CD4-positive, alpha-beta memory T cell (primary cell): ENCODE measurements around the gene HEPN1. TPM values are rescaled to one million over a fixed set of nuclear protein-coding genes. Genes with fewer than 3 reads are reported as not detected.

Experiments
- CTCF ChIA-PET: fragments of 350-600 bp; sonication (Branson Sonifier 250); formaldehyde crosslinking; loops from one replicate; lab custom pipeline; 2021; ENCODE audit warnings: inconsistent platforms; ENCODE audit not compliant: partially characterized antibody; lab: Charles Lee
- POLR2A ChIA-PET: fragments of 350-600 bp; sonication (Branson Sonifier 250); formaldehyde crosslinking; loops from one replicate; lab custom pipeline; 2021; ENCODE audit not compliant: partially characterized antibody; lab: Charles Lee
- DNase-seq, 5 donors: peaks; one replicate each; pipeline versions ENCODE4 v3.0.0 to v3.0.0-alpha.2; 2020 to 2022; ENCODE audit warnings: mixed read lengths in 1 of 5
- H3K27ac ChIP-seq: one replicate; pipeline ENCODE4 v1.7.0; 2013; ENCODE audit warnings: low read depth, low read length
- H3K27me3 ChIP-seq: 2 replicates; pipeline ENCODE4 v1.7.0; 2013; ENCODE audit warnings: mild to moderate bottlenecking, low read length, moderate library complexity; ENCODE audit not compliant: insufficient read depth
- H3K36me3 ChIP-seq: 2 replicates; pipeline ENCODE4 v1.7.0; 2013; ENCODE audit warnings: mild to moderate bottlenecking, low read length, moderate library complexity; ENCODE audit not compliant: insufficient read depth
- H3K4me1 ChIP-seq: 2 replicates; pipeline ENCODE4 v1.7.0; 2013; ENCODE audit warnings: mild to moderate bottlenecking, low read length, moderate library complexity; ENCODE audit not compliant: insufficient read depth
- H3K4me3 ChIP-seq, 2 donors: one replicate each; pipeline ENCODE4 v1.7.0; 2013; ENCODE audit warnings: low read length in 2 of 2, mild to moderate bottlenecking in 1 of 2
- H3K9me3 ChIP-seq, 2 donors: one replicate each; pipeline ENCODE4 v1.7.0; 2013; ENCODE audit warnings: low read length in 2 of 2, control low read depth in 1 of 2; ENCODE audit not compliant: control insufficient read depth in 1 of 2
- H3K27ac Mint-ChIP-seq, 7 donors: one replicate each; pipeline ENCODE4 v1.8.0; 2020 to 2021; ENCODE audit warnings: mixed read lengths in 7 of 7, mild to moderate bottlenecking in 6 of 7, inconsistent platforms in 3 of 7, moderate library complexity in 3 of 7
- H3K27me3 Mint-ChIP-seq, 2 donors: one replicate each; pipeline ENCODE4 v1.8.0; 2020 to 2021; ENCODE audit warnings: mixed read lengths in 2 of 2
- H3K36me3 Mint-ChIP-seq, 2 donors: one replicate each; pipeline ENCODE4 v1.8.0; 2020 to 2021; ENCODE audit warnings: mixed read lengths in 2 of 2, inconsistent platforms in 1 of 2, mild to moderate bottlenecking in 1 of 2
- H3K4me1 Mint-ChIP-seq, 4 donors: one replicate each; pipeline ENCODE4 v1.8.0; 2020 to 2021; ENCODE audit warnings: mixed read lengths in 4 of 4, mild to moderate bottlenecking in 1 of 4
- H3K4me3 Mint-ChIP-seq, 8 donors: one replicate each; pipeline ENCODE4 v1.8.0; 2020 to 2021; ENCODE audit warnings: mixed read lengths in 8 of 8, mild to moderate bottlenecking in 7 of 8, moderate library complexity in 6 of 8, inconsistent platforms in 3 of 8
- H3K9me3 Mint-ChIP-seq, 8 donors: one replicate each; pipeline ENCODE4 v1.8.0; 2020 to 2021; ENCODE audit warnings: mixed read lengths in 8 of 8, mild to moderate bottlenecking in 5 of 8, inconsistent platforms in 3 of 8, moderate library complexity in 1 of 8
- intact Hi-C: fragments of 100-400 bp; cut with micrococcal nuclease; formaldehyde crosslinking; loops from one replicate; pipeline ENCODE4 v1.15.1; 2023
- polyA plus RNA-seq, 2 donors: library from polyadenylated mRNA; unstranded; fragments of 300-500 nt; fragmentation: Illumina TruSeq; gene quantifications; one replicate each; pipeline ENCODE4 v1.2.3, GENCODE V29; 2021
- total RNA-seq, 2 experiments: library from RNA; stranded (reverse); gene quantifications; one replicate each; pipeline ENCODE4 v1.2.3, GENCODE V29; 2021

HEPN1 gene
- total and polyA plus RNA-seq, 4 experiments from 2014 or later, result not detected

DNA sequence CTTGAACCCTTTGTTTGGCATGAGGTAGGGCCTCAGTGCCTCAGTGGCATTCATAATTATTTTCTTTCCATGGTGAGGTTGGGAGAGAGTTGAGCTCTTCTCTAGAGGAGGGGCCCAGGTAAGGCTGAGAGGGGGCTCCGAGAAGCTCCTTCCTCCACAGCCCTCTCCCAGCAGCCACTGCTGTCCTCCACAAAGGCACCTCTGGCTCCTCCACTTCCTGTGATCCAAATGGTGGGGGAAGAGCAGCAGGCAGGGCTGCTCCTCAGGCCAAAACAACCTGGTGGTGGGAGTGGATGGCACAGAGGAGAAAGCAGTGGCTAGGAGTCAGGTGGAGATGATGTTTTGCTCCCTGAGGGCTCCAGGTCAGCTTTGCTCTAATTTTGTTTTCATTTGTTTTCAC is 34.7 kb upstream of the HEPN1 start:
- ChIA-PET CTCF (no interaction called here), POLR2A (no interaction called here)
- Histone ChIP-seq H3K4me1 (no peaks in the 10 kb centered on the region), H3K27ac (no peak overlapping the region), H3K9me3 (no peaks in the 10 kb centered on the region), H3K4me3 (no peak overlapping the region), H3K36me3 (no peaks in the 10 kb centered on the region), H3K27me3 (no peaks in the 10 kb centered on the region)
- H3K27me3 Mint-ChIP-seq, result peaks cover 1 to 6% of the 10 kb centered on the region in 2 donors
- H3K4me1 Mint-ChIP-seq, result no peaks in the 10 kb centered on the region
- intact Hi-C loops, result no loop called here
- H3K4me3 Mint-ChIP-seq, result no peak overlapping the region
- no peak overlapping the region for H3K27ac Mint-ChIP-seq
- no peak for DNase-seq
- no peaks in the 10 kb centered on the region for H3K9me3 Mint-ChIP-seq
- H3K36me3 Mint-ChIP-seq, result no peaks in the 10 kb centered on the region

DNA sequence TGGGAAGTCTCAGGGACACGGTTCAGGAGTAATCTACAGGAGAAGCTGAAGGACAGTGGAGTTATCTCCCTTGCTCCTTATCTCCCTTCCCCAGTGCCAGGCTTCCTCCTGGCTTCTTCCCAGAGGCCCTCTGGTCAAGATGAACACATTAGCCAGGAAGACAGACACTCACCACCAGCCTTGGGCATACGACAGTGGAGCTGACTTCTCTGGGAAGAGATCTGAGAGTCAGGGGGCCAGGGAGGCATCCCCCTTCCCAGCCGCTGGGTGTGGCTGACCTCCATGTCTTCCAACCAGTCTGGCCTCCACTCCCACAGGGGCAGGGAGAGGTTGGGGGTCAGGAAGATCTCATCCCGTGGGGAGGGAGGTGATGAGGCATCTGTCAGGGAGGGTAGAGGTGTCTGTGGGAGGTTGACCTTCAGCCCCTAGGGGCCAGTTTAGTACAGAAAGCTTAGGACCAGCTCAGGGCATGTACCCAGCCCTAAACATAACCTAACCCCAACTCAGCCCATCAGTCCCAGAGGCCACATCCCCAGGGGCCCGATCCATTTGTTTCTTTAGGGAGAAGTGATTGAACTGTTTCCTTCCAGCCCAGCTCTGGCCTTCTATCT is 34.1 kb upstream of the HEPN1 start:
- intact Hi-C loops, result no loop called here
- DNase-seq, result no peak
- H3K4me3 Mint-ChIP-seq, result no peak overlapping the region
- Histone ChIP-seq H3K27me3 (no peaks in the 10 kb centered on the region), H3K9me3 (no peaks in the 10 kb centered on the region), H3K36me3 (no peaks in the 10 kb centered on the region), H3K27ac (no peak overlapping the region), H3K4me3 (no peak overlapping the region), H3K4me1 (no peaks in the 10 kb centered on the region)
- ChIA-PET CTCF (interaction anchor here (4.9 kb wide), 1 partner anchor 9 kb away, joined by 22 read pairs; no protein-coding TSS in a partner anchor), POLR2A (no interaction called here)
- H3K27ac Mint-ChIP-seq, result no peak overlapping the region
- H3K4me1 Mint-ChIP-seq, result no peaks in the 10 kb centered on the region
- no peaks in the 10 kb centered on the region for H3K36me3 Mint-ChIP-seq
- peaks cover 1 to 6% of the 10 kb centered on the region in 2 donors for H3K27me3 Mint-ChIP-seq
- no peaks in the 10 kb centered on the region for H3K9me3 Mint-ChIP-seq

DNA sequence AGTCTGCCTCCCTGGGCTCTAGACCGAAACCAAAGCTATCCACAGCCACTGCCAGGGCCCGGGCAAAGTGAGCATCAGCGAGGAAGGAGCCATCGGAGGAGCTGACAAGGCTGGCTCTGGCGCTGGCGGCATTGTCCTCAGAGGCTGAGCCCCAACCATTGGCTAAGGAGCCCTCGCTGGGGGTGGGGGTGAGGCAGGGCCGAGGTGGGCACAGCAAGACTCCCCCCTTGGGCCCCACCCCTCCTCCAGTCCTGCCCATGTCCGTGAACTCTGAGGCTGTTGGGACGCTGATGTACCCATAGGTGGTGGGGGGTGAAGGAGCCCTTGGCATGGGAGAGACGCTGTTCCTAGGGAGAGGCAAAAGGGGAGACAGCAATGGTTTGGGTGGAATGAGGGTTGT is 32.6 kb upstream of the HEPN1 start:
- no peaks in the 10 kb centered on the region for H3K4me1 Mint-ChIP-seq
- intact Hi-C loops, result no loop called here
- no peak overlapping the region for H3K4me3 Mint-ChIP-seq
- no peak overlapping the region for H3K27ac Mint-ChIP-seq
- ChIA-PET CTCF (interaction anchor here (1.1 to 4.9 kb wide), 3 partner anchors 10 to 60 kb away, joined by 3 to 22 read pairs (median 6); no protein-coding TSS in a partner anchor), POLR2A (no interaction called here)
- no peaks in the 10 kb centered on the region for H3K9me3 ChIP-seq
- H3K4me3 ChIP-seq, result no peak overlapping the region
- no peaks in the 10 kb centered on the region for H3K4me1 ChIP-seq
- no peaks in the 10 kb centered on the region for H3K36me3 ChIP-seq
- H3K9me3 Mint-ChIP-seq, result no peaks in the 10 kb centered on the region
- no peaks in the 10 kb centered on the region for H3K27me3 ChIP-seq
- no peak for DNase-seq
- H3K36me3 Mint-ChIP-seq, result no peaks in the 10 kb centered on the region
- H3K27ac ChIP-seq, result no peak overlapping the region
- H3K27me3 Mint-ChIP-seq, result peaks cover 1 to 8% of the 10 kb centered on the region in 2 donors

DNA sequence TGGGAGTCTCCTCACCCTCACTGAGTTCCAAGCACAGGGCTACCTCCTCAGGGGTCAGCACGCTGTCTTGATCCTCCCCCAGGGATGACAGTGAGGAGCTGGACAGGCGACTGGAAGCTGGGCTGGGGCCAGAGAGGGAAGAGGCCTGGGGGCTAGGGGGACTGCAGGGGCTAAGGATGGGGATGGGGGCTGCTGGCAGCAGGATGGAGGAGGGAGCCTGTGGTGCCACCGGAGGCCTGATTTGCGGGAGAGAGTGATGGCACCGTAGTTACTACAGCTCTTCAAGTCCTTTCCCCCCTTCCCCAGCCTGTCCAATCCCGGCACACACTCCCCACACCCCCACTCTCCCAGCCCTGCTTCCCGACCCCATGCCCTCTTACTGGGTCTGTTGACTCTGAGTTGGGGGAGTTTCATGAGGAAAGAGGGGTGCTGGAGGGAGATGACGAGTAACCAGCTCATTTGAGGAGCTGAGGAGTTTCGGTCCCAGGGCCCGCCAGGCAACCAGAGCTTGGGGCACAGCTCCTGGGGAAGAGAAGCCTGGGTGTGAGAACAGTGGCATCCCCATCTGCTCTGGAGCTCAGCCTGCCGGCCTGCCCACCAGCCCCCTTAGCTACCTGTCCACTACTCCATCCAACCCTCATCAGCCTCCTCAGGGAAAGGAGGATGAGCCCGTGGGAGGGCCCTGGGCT is 31.9 kb upstream of the HEPN1 start:
- no peaks in the 10 kb centered on the region for H3K36me3 ChIP-seq
- intact Hi-C loops, result no loop called here
- no peaks in the 10 kb centered on the region for H3K27me3 ChIP-seq
- no peak for DNase-seq
- POLR2A ChIA-PET, result no interaction called here
- H3K4me3 Mint-ChIP-seq, result no peak overlapping the region
- no peak overlapping the region for H3K27ac Mint-ChIP-seq
- H3K4me1 ChIP-seq, result no peaks in the 10 kb centered on the region
- CTCF ChIA-PET, result interaction anchor here (1.1 to 4.9 kb wide), 3 partner anchors 11 to 61 kb away, joined by 3 to 22 read pairs (median 6); no protein-coding TSS in a partner anchor
- no peaks in the 10 kb centered on the region for H3K9me3 Mint-ChIP-seq
- peaks cover 1 to 8% of the 10 kb centered on the region in 2 donors for H3K27me3 Mint-ChIP-seq
- no peak overlapping the region for H3K4me3 ChIP-seq
- H3K36me3 Mint-ChIP-seq, result no peaks in the 10 kb centered on the region
- H3K9me3 ChIP-seq, result no peaks in the 10 kb centered on the region
- no peak overlapping the region for H3K27ac ChIP-seq
- H3K4me1 Mint-ChIP-seq, result no peaks in the 10 kb centered on the region

DNA sequence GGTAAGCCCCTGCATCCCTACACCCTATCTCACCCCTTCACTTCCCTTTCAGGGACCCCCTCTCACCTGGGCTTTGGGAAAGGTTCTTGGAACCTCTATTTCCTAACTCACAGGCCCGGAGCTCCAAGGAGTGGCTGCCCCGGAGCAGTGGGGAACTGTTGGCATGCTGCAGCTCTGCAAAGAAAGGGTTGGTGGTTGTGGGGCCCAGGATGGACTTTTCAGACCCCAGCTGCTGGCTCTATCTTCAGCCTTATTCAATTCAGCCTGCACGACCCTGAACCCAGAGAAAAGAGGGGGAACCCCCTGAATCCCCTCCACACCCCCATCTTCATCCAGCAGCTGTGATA is 31.4 kb upstream of the HEPN1 start:
- CTCF ChIA-PET, result interaction anchor here (1.1 to 4.9 kb wide), 3 partner anchors 10 to 22 kb away, joined by 4 to 22 read pairs (median 6); no protein-coding TSS in a partner anchor
- Histone ChIP-seq H3K4me1 (no peaks in the 10 kb centered on the region), H3K4me3 (no peak overlapping the region), H3K27me3 (no peaks in the 10 kb centered on the region), H3K36me3 (no peaks in the 10 kb centered on the region), H3K27ac (no peak overlapping the region), H3K9me3 (no peaks in the 10 kb centered on the region)
- intact Hi-C loops, result no loop called here
- DNase-seq, result no peak
- H3K4me3 Mint-ChIP-seq, result no peak overlapping the region
- POLR2A ChIA-PET, result no interaction called here
- no peaks in the 10 kb centered on the region for H3K9me3 Mint-ChIP-seq
- peaks cover 3 to 8% of the 10 kb centered on the region in 2 donors for H3K27me3 Mint-ChIP-seq
- H3K27ac Mint-ChIP-seq, result no peak overlapping the region
- H3K4me1 Mint-ChIP-seq, result no peaks in the 10 kb centered on the region
- no peaks in the 10 kb centered on the region for H3K36me3 Mint-ChIP-seq

DNA sequence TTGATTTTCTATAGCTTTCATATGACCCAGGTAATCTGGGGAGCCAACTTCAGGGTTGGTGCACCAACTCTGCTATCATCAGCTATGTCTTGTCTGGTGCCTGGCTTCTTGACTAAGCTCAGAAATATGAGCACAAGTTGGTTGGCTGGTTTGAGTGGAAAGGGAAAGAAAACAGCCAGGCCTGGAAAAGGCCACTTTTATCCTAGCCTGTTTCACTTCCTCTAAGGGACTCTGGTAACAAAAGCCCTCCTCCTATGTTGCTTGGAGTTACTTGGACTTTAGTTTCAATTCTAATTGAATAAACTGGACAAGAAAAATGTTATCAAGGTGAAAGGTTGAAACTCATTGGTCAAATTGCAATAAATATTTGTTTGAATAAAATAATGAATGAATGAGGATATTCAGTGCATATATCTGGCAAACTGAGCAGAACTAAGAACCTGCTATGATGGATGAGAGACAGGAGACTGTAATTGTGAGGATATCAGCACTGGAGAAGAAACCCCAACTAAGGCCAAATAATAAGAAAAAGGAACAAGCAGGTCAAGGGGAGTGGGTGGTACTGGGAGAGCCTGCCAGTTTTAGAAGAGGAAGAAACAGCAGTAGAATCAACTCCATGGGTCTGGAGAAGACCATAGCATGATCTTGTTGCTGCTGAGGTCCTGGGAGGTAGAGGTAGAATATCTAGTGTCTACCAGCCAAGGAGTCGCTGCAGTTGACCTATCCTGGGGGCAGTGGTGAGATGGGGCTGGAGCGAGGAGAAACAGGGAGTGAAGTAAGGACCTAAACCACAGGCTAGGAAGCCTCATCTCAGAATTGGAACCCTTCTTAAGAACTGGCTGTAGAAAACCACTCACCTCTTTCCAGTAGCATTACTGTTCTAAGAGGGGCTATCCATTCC is 29.6 kb upstream of the HEPN1 start:
- ChIA-PET CTCF (interaction anchor here (1.3 to 4.9 kb wide), 2 partner anchors 13 kb away, joined by 7 to 22 read pairs; no protein-coding TSS in a partner anchor), POLR2A (no interaction called here)
- Histone ChIP-seq H3K9me3 (no peaks in the 10 kb centered on the region), H3K4me1 (no peaks in the 10 kb centered on the region), H3K36me3 (no peaks in the 10 kb centered on the region), H3K4me3 (no peak overlapping the region), H3K27me3 (no peaks in the 10 kb centered on the region), H3K27ac (no peak overlapping the region)
- H3K4me1 Mint-ChIP-seq, result no peaks in the 10 kb centered on the region
- H3K9me3 Mint-ChIP-seq, result no peaks in the 10 kb centered on the region
- peak overlapping the region in 1 of 7 donors; percentile 68 for H3K27ac Mint-ChIP-seq
- no peak overlapping the region for H3K4me3 Mint-ChIP-seq
- DNase-seq, result no peak
- H3K27me3 Mint-ChIP-seq, result peaks cover 3 to 6% of the 10 kb centered on the region in 2 donors
- no peaks in the 10 kb centered on the region for H3K36me3 Mint-ChIP-seq
- intact Hi-C loops, result no loop called here

DNA sequence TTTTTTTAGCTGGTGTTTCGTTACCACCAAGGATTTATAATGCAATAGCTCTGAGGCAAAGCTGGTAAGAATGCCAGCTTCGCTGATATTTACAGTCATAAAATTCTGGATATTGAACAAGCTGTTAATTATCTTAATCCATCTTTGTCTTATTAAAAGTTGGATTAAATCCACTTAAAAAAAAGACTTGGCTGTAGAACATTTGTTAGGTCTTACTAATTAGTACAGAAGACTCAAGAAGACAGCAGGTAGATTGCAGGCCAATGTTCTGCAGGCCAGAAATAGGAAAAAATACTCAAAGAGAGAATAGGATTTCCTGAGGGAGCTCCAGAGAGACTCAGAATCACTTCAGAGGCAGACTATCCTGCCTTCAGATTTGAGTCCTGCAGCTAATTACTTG is 28.9 kb upstream of the HEPN1 start:
- intact Hi-C loops, result no loop called here
- Mint-ChIP-seq H3K4me3 (no peak overlapping the region), H3K36me3 (no peaks in the 10 kb centered on the region), H3K9me3 (no peaks in the 10 kb centered on the region), H3K4me1 (no peaks in the 10 kb centered on the region), H3K27ac (no peak overlapping the region), H3K27me3 (peaks cover 3 to 6% of the 10 kb centered on the region in 2 donors)
- H3K4me1 ChIP-seq, result no peaks in the 10 kb centered on the region
- H3K27me3 ChIP-seq, result no peaks in the 10 kb centered on the region
- ChIA-PET POLR2A (no interaction called here), CTCF (interaction anchor here (1.3 kb wide), 1 partner anchor 14 kb away, joined by 7 read pairs; no protein-coding TSS in a partner anchor)
- H3K36me3 ChIP-seq, result no peaks in the 10 kb centered on the region
- H3K27ac ChIP-seq, result no peak overlapping the region
- no peaks in the 10 kb centered on the region for H3K9me3 ChIP-seq
- H3K4me3 ChIP-seq, result no peak overlapping the region
- DNase-seq, result no peak
